GM18870 (cell line): ENCODE measurements around the gene STRN3.
"Not testable (repeated sequence)": the region's sequence is repeated elsewhere in the genome, so short reads cannot be mapped to it uniquely, and the experiment has no call there.

Experiments
- ATAC-seq: cut with Tn5 transposase; IDR thresholded peaks from one replicate; pipeline ENCODE4 v1.9.1; 2021; ENCODE audit warnings: moderate library complexity; ENCODE audit not compliant: unreplicated experiment

The STRN3 gene

GRCh38 chr14:31037709-31038221 lies 11.6 kb upstream of the STRN3 start:
- ATAC-seq, result no peak

- ATAC-seq, result no peak
Observed at GRCh38 chr14:31036552-31036951, 10.4 kb upstream of the STRN3 start.

- ATAC-seq, result no peak
Observed at GRCh38 chr14:31030469-31030868, 4.3 kb upstream of the STRN3 start.

- ATAC-seq, result no peak
Observed at GRCh38 chr14:31029016-31029970, 3.1 kb upstream of the STRN3 start.

- no peak for ATAC-seq
Observed at GRCh38 chr14:31027847-31028246, 1.7 kb upstream of the STRN3 start.

- ATAC-seq, result peak; percentile 81
Observed at GRCh38 chr14:31026450-31027235, 464 bp upstream of the STRN3 start.

GRCh38 chr14:31025367-31026076 lies 657 bp downstream of the STRN3 start, which contains the start of gene AP4S1:
AP4S1 (plus strand) TSS chr14:31025649; CDS start chr14:31066197, 40,548 bp downstream.
- no peak for ATAC-seq

- no peak for ATAC-seq
Observed at GRCh38 chr14:31024577-31025366, 1.4 kb downstream of the STRN3 start.

GRCh38 chr14:31024010-31024480 lies 2.1 kb downstream of the STRN3 start:
- no peak for ATAC-seq

GRCh38 chr14:31022386-31022785 lies 3.8 kb downstream of the STRN3 start:
- no peak for ATAC-seq

GRCh38 chr14:31021576-31021949 lies 4.6 kb downstream of the STRN3 start:
- ATAC-seq, result no peak

GRCh38 chr14:31020834-31021575 lies 5.2 kb downstream of the STRN3 start:
- ATAC-seq, result no peak

- no peak for ATAC-seq
Observed at GRCh38 chr14:31018057-31018645, 8.0 kb downstream of the STRN3 start.

- no peak for ATAC-seq
Observed at GRCh38 chr14:31013841-31014240, 12.3 kb downstream of the STRN3 start.

- no peak for ATAC-seq
Observed at GRCh38 chr14:31010935-31011334, 15.2 kb downstream of the STRN3 start.

- no peak for ATAC-seq
Observed at GRCh38 chr14:31009836-31010574, 16.2 kb downstream of the STRN3 start.

- no peak for ATAC-seq
Observed at GRCh38 chr14:31006703-31007102, 19.5 kb downstream of the STRN3 start.

GRCh38 chr14:31004007-31004406 lies 22.2 kb downstream of the STRN3 start:
- ATAC-seq, result not testable (repeated sequence)
